PC-3 (cell line): ENCODE results near the gene UGT1A7. TPM values are rescaled to one million over a fixed set of nuclear protein-coding genes. Genes with fewer than 3 reads are reported as not detected.

Source experiments
- ATAC-seq: fragments of 200-7000 bp; cut with Tn5 transposase; 2 replicates; pipeline ENCODE4 v1.9.1; 2020; ENCODE audit warnings: mild to moderate bottlenecking, moderate library complexity
- BruUV-seq: library from RNA; stranded (reverse); fragments of 400-500 nt; replicated peaks from 2 replicates; lab custom pipeline; 2021; lab: Mats Ljungman, UMichigan
- CTCF ChIA-PET: fragments of 300-600 bp; sonication (Branson Sonifier 250); formaldehyde crosslinking; loops from one replicate; lab custom pipeline; 2022; ENCODE audit warnings: antibody characterized with exemption; lab: Charles Lee
- POLR2A ChIA-PET: fragments of 300-600 bp; sonication (Branson Sonifier 250); formaldehyde crosslinking; loops from one replicate; lab custom pipeline; 2022; ENCODE audit warnings: antibody characterized with exemption; ENCODE audit not compliant: unreplicated experiment; lab: Charles Lee
- DNase-seq: peaks from one replicate; pipeline ENCODE4 v3.0.0-alpha.2; 2015
- H2AFZ ChIP-seq: fragments of 300-600 bp; sonication (generic); 2 replicates; pipeline ENCODE4 v1.6.0; 2016; ENCODE audit warnings: antibody characterized with exemption, low read length
- H3F3A ChIP-seq: fragments of 300-600 bp; sonication (generic); one replicate; pipeline ENCODE4 v1.6.0; 2017; ENCODE audit warnings: antibody characterized with exemption, low read length, control low read depth, mild to moderate bottlenecking; ENCODE audit not compliant: unreplicated experiment
- H3K27ac ChIP-seq: fragments of 300-600 bp; sonication (generic); 2 replicates; pipeline ENCODE4 v1.5.1; 2016; ENCODE audit warnings: mild to moderate bottlenecking, low read length
- H3K27me3 ChIP-seq: fragments of 300-600 bp; sonication (generic); 2 replicates; pipeline ENCODE4 v1.6.1; 2016; ENCODE audit warnings: low read length, mixed read lengths
- H3K36me3 ChIP-seq: fragments of 300-600 bp; sonication (generic); 2 replicates; pipeline ENCODE4 v1.6.1; 2016; ENCODE audit warnings: low read depth, mixed run types, low read length, mixed read lengths
- H3K4me1 ChIP-seq: fragments of 300-600 bp; sonication (generic); 2 replicates; pipeline ENCODE4 v1.5.1; 2016; ENCODE audit warnings: low read length; ENCODE audit not compliant: insufficient read depth
- H3K4me2 ChIP-seq: fragments of 300-600 bp; sonication (generic); 2 replicates; pipeline ENCODE4 v1.6.0; 2016; ENCODE audit warnings: low read length
- H3K4me3 ChIP-seq: fragments of 300-600 bp; sonication (generic); 2 replicates; pipeline ENCODE4 v1.5.1; 2016; ENCODE audit warnings: mild to moderate bottlenecking, low read length, mixed read lengths
- H3K79me2 ChIP-seq: fragments of 300-600 bp; sonication (generic); 2 replicates; pipeline ENCODE4 v1.6.1; 2017; ENCODE audit warnings: low read length, mixed read lengths
- H3K9ac ChIP-seq: fragments of 300-600 bp; sonication (generic); 2 replicates; pipeline ENCODE4 v1.6.0; 2016; ENCODE audit warnings: mild to moderate bottlenecking, low read length
- H3K9me2 ChIP-seq: fragments of 300-600 bp; sonication (generic); replicated peaks from 2 replicates; pipeline ENCODE4 v1.6.1; 2016; ENCODE audit warnings: mixed run types, low read length, mixed read lengths
- H3K9me3 ChIP-seq: fragments of 300-600 bp; sonication (generic); 2 replicates; pipeline ENCODE4 v1.6.1; 2016; ENCODE audit warnings: low read length, mixed read lengths
- H4K20me1 ChIP-seq: fragments of 300-600 bp; sonication (generic); 2 replicates; pipeline ENCODE4 v1.6.1; 2016; ENCODE audit warnings: low read length, mixed read lengths
- CTCF ChIP-seq: fragments of 300-600 bp; sonication (generic); conservative IDR thresholded peaks from 2 replicates; pipeline ENCODE4 v1.5.1; 2017; ENCODE audit warnings: antibody characterized with exemption, low read depth, mild to moderate bottlenecking, low read length
- EZH2 ChIP-seq: fragments of 300-600 bp; sonication (generic); IDR thresholded peaks from one replicate; pipeline ENCODE4 v1.6.1; 2017; ENCODE audit warnings: antibody characterized with exemption, mild to moderate bottlenecking, low read length; ENCODE audit not compliant: unreplicated experiment
- EZH2phosphoT487 ChIP-seq: fragments of 300-600 bp; sonication (generic); IDR thresholded peaks from 2 replicates; pipeline ENCODE4 v1.6.1; 2018; ENCODE audit warnings: mild to moderate bottlenecking, antibody characterized with exemption, low read length, borderline replicate concordance
- intact Hi-C: fragments of 100-400 bp; cut with micrococcal nuclease; formaldehyde crosslinking; loops from 2 replicates; pipeline ENCODE4 v1.9.0; 2023
- total RNA-seq: library from RNA; depleted of rRNA; stranded (reverse); fragments of >200 nt; gene quantifications from 2 replicates; pipeline ENCODE4 v1.2.3, GENCODE V29; 2014

The UGT1A7 gene
- total RNA-seq, 1 experiment from 2014 or later = not detected

- no peaks in the 10 kb centered on the region for H3K9me2 ChIP-seq
- BruUV-seq = no TSS peak
- H3K36me3 ChIP-seq = no peaks in the 10 kb centered on the region
- ChIA-PET CTCF (no interaction called here), POLR2A (no interaction called here)
- H4K20me1 ChIP-seq = no peaks in the 10 kb centered on the region
- no peak overlapping the region for H3K4me2 ChIP-seq
- no peaks in the 10 kb centered on the region for H3F3A ChIP-seq
- DNase-seq (no peak), ATAC-seq (no peak)
- no peaks in the 10 kb centered on the region for H3K4me1 ChIP-seq
- no peak overlapping the region for H2AFZ ChIP-seq
- H3K9ac ChIP-seq = no peak overlapping the region
- H3K79me2 ChIP-seq = no peaks in the 10 kb centered on the region
- no peak for TF ChIP-seq EZH2
- no peak for TF ChIP-seq EZH2phosphoT487
- no peak for TF ChIP-seq CTCF
- intact Hi-C loops = no loop called here
- no peak overlapping the region for H3K4me3 ChIP-seq
- no peaks in the 10 kb centered on the region for H3K9me3 ChIP-seq
- H3K27ac ChIP-seq = no peak overlapping the region
- no peaks in the 10 kb centered on the region for H3K27me3 ChIP-seq
Measured at GRCh38 chr2:233754872-233755611, 73.3 kb downstream of the UGT1A7 start.

GRCh38 chr2:233756429-233757081, 74.9 kb downstream of the UGT1A7 start:
- no peak overlapping the region for H3K9ac ChIP-seq
- no peak for DNase-seq
- TF ChIP-seq CTCF = no peak
- no peak for TF ChIP-seq EZH2phosphoT487
- TF ChIP-seq EZH2 = no peak
- intact Hi-C loops = no loop called here
- H3K36me3 ChIP-seq = no peaks in the 10 kb centered on the region
- H3K27ac ChIP-seq = no peak overlapping the region
- peak; percentile 33 for ATAC-seq
- H3F3A ChIP-seq = no peaks in the 10 kb centered on the region
- CTCF ChIA-PET = no interaction called here
- no peaks in the 10 kb centered on the region for H3K4me1 ChIP-seq
- no peaks in the 10 kb centered on the region for H4K20me1 ChIP-seq
- H3K27me3 ChIP-seq = no peaks in the 10 kb centered on the region
- no peaks in the 10 kb centered on the region for H3K9me2 ChIP-seq
- no peaks in the 10 kb centered on the region for H3K79me2 ChIP-seq
- POLR2A ChIA-PET = no interaction called here
- H3K4me3 ChIP-seq = no peak overlapping the region
- H3K4me2 ChIP-seq = no peak overlapping the region
- BruUV-seq = no TSS peak
- H2AFZ ChIP-seq = no peak overlapping the region
- no peaks in the 10 kb centered on the region for H3K9me3 ChIP-seq

- no peaks in the 10 kb centered on the region for H4K20me1 ChIP-seq
- no peaks in the 10 kb centered on the region for H3K36me3 ChIP-seq
- no peaks in the 10 kb centered on the region for H3K9me2 ChIP-seq
- CTCF ChIA-PET = no interaction called here
- H3F3A ChIP-seq = no peaks in the 10 kb centered on the region
- BruUV-seq = no TSS peak
- no peaks in the 10 kb centered on the region for H3K27me3 ChIP-seq
- no peaks in the 10 kb centered on the region for H3K9me3 ChIP-seq
- no peaks in the 10 kb centered on the region for H3K79me2 ChIP-seq
- no peak overlapping the region for H3K9ac ChIP-seq
- POLR2A ChIA-PET = no interaction called here
- ATAC-seq (no peak), DNase-seq (no peak)
- H2AFZ ChIP-seq = no peak overlapping the region
- H3K4me1 ChIP-seq = peaks cover under 1% of the 10 kb centered on the region; the same call in 1 of the 2 replicates
- TF ChIP-seq CTCF (no peak), EZH2phosphoT487 (no peak), EZH2 (no peak)
- no peak overlapping the region for H3K27ac ChIP-seq
- no peak overlapping the region for H3K4me3 ChIP-seq
- no peak overlapping the region for H3K4me2 ChIP-seq
- intact Hi-C loops = loop anchor here (2.0 kb wide), 1 partner anchor 57 kb away; no protein-coding TSS in a partner anchor
Measured at GRCh38 chr2:233758141-233758540, 76.4 kb downstream of the UGT1A7 start.
